ENCODE measurements around the gene MDN1.

Gene MDN1

DNA sequence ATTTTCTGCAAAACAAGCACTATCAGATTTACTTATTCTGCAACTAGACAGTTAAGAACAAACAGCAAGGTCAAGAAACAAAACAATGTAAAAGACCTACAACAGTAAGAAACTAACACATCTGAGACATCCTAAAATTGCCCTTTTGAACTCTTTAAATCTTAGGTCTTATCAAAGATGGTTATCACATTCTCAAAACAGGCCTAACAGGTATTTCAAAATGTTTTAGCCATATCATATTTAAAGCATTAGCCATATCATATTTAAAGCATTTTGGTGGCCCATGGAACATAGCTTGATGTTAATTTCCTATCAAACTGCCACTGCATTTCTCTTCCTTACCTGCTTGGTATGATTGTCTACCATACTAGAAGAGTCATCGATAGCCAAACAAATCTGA, 169.9 kb downstream of the MDN1 start:
- Histone ChIP-seq H3K79me2 (ENCODE audit: low read length) (peaks cover 6% of the 10 kb centered on the region; the same call in 1 of the 2 replicates), H3K4me1 (ENCODE audit: low read length) (no peaks in the 10 kb centered on the region), H3K9ac (ENCODE audit: low read length) (no peak overlapping the region), H3K27ac (ENCODE audit: low read length) (no peak overlapping the region), H2AFZ (ENCODE audit: low read length) (no peak overlapping the region), H3K27me3 (replicated peaks; ENCODE audit: insufficient read depth, low read length) (no peaks in the 10 kb centered on the region), H3K9me3 (replicated peaks; ENCODE audit: insufficient read depth, low read length) (no peaks in the 10 kb centered on the region), H3K4me2 (ENCODE audit: low read depth, low read length) (no peak overlapping the region), H3K36me3 (replicated peaks; ENCODE audit: insufficient read depth, low read length) (no peaks in the 10 kb centered on the region; the same call in 1 of the 2 replicates), H4K20me1 (ENCODE audit: insufficient read depth, low read length) (no peaks in the 10 kb centered on the region), H3F3A (ENCODE audit: insufficient read depth, low read length) (peaks cover 6% of the 10 kb centered on the region; the same call in 1 of the 2 replicates), H3K4me3 (ENCODE audit: low read length) (no peak overlapping the region), H3K9me2 (replicated peaks; ENCODE audit: insufficient read depth, low read length) (no peaks in the 10 kb centered on the region)
- no peak for TF ChIP-seq EZH2 (optimal IDR thresholded peaks at IDR 0.05; ENCODE audit: low read depth, low read length)
- no peak for TF ChIP-seq EZH2phosphoT487 (IDR thresholded peaks at IDR 0.05; ENCODE audit: low read length)
- TF ChIP-seq, protein P1, sequence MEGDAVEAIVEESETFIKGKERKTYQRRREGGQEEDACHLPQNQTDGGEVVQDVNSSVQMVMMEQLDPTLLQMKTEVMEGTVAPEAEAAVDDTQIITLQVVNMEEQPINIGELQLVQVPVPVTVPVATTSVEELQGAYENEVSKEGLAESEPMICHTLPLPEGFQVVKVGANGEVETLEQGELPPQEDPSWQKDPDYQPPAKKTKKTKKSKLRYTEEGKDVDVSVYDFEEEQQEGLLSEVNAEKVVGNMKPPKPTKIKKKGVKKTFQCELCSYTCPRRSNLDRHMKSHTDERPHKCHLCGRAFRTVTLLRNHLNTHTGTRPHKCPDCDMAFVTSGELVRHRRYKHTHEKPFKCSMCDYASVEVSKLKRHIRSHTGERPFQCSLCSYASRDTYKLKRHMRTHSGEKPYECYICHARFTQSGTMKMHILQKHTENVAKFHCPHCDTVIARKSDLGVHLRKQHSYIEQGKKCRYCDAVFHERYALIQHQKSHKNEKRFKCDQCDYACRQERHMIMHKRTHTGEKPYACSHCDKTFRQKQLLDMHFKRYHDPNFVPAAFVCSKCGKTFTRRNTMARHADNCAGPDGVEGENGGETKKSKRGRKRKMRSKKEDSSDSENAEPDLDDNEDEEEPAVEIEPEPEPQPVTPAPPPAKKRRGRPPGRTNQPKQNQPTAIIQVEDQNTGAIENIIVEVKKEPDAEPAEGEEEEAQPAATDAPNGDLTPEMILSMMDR (IDR thresholded peaks at IDR 0.05; ENCODE audit: low read length), result no peak
- no peak for DNase-seq

DNA sequence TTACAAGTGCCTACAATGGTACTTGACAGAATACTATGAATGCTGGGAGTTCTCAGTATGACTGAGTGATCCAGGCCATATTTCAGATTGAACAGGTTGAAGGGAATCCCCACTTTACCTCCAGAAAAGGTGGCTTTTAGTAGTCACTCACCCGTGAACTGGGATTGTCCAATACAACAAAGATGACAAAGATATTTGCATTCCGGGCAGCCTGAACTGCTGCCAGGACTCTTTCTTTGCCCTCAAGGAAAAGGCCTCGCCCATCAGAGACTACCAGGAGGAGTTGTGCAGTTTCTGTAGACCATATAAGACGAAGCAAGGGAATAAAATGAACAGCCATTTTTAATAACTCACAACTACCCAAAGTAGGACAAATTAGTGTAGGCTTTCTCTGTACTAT, 174.7 kb downstream of the MDN1 start:
- no peak overlapping the region for H3K9ac ChIP-seq (ENCODE audit: low read length)
- no peaks in the 10 kb centered on the region for H3K27me3 ChIP-seq (replicated peaks; ENCODE audit: insufficient read depth, low read length)
- H3K4me3 ChIP-seq (ENCODE audit: low read length), result no peak overlapping the region
- H3F3A ChIP-seq (ENCODE audit: insufficient read depth, low read length), result no peaks in the 10 kb centered on the region
- no peak overlapping the region for H2AFZ ChIP-seq (ENCODE audit: low read length)
- no peaks in the 10 kb centered on the region for H3K9me3 ChIP-seq (replicated peaks; ENCODE audit: insufficient read depth, low read length)
- H3K36me3 ChIP-seq (replicated peaks; ENCODE audit: insufficient read depth, low read length), result peaks cover 8% of the 10 kb centered on the region; the same call in 1 of the 2 replicates
- no peak overlapping the region for H3K27ac ChIP-seq (ENCODE audit: low read length)
- H3K79me2 ChIP-seq (ENCODE audit: low read length), result peaks cover 10% of the 10 kb centered on the region; the same call in 1 of the 2 replicates
- no peaks in the 10 kb centered on the region for H4K20me1 ChIP-seq (ENCODE audit: insufficient read depth, low read length)
- no peak overlapping the region for H3K4me2 ChIP-seq (ENCODE audit: low read depth, low read length)
- H3K9me2 ChIP-seq (replicated peaks; ENCODE audit: insufficient read depth, low read length), result no peaks in the 10 kb centered on the region
- no peaks in the 10 kb centered on the region for H3K4me1 ChIP-seq (ENCODE audit: low read length)
- TF ChIP-seq EZH2phosphoT487 (IDR thresholded peaks at IDR 0.05; ENCODE audit: low read length), result no peak
- TF ChIP-seq EZH2 (optimal IDR thresholded peaks at IDR 0.05; ENCODE audit: low read depth, low read length), result no peak
- TF ChIP-seq, protein P1 (IDR thresholded peaks at IDR 0.05; ENCODE audit: low read length), result no peak
- no peak for DNase-seq

DNA sequence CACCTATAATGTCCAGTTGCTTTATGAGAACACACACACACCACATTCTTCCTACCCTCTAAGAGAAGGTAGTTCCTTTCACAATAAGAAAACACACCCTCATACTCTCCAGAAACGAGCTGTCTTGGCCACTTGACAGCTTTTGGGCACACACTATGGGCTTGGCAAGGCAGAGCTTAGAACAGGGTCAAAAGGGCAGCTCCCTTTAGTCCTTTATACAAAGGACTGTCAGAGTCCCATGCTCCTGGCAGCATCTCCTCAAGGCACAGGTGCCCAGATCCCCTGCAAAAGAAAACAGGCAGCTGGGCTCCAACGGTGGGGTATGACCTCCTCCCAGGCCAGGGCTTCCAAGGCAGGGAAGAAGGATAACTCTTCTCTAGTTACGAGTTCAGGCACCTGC, 176.2 kb downstream of the MDN1 start:
- no peak overlapping the region for H3K9ac ChIP-seq (ENCODE audit: low read length)
- H3K36me3 ChIP-seq (replicated peaks; ENCODE audit: insufficient read depth, low read length), result peaks cover 8% of the 10 kb centered on the region; the same call in 1 of the 2 replicates
- H4K20me1 ChIP-seq (ENCODE audit: insufficient read depth, low read length), result no peaks in the 10 kb centered on the region
- H3K9me3 ChIP-seq (replicated peaks; ENCODE audit: insufficient read depth, low read length), result no peaks in the 10 kb centered on the region
- H3K9me2 ChIP-seq (replicated peaks; ENCODE audit: insufficient read depth, low read length), result no peaks in the 10 kb centered on the region
- no peak for DNase-seq
- H3F3A ChIP-seq (ENCODE audit: insufficient read depth, low read length), result no peaks in the 10 kb centered on the region; the same call in 1 of the 2 replicates
- H3K27me3 ChIP-seq (replicated peaks; ENCODE audit: insufficient read depth, low read length), result no peaks in the 10 kb centered on the region
- peaks cover 10% of the 10 kb centered on the region; the same call in 1 of the 2 replicates for H3K79me2 ChIP-seq (ENCODE audit: low read length)
- H3K4me3 ChIP-seq (ENCODE audit: low read length), result no peak overlapping the region
- H2AFZ ChIP-seq (ENCODE audit: low read length), result no peak overlapping the region
- 0 out of 2 replicates have a peak, but pooled peaks cover 2% of the 10 kb centered on the region for H3K4me1 ChIP-seq (ENCODE audit: low read length)
- H3K4me2 ChIP-seq (ENCODE audit: low read depth, low read length), result no peak overlapping the region
- TF ChIP-seq EZH2 (optimal IDR thresholded peaks at IDR 0.05; ENCODE audit: low read depth, low read length), result no peak
- no peak for TF ChIP-seq EZH2phosphoT487 (IDR thresholded peaks at IDR 0.05; ENCODE audit: low read length)
- TF ChIP-seq, protein P1 (IDR thresholded peaks at IDR 0.05; ENCODE audit: low read length), result no peak
- H3K27ac ChIP-seq (ENCODE audit: low read length), result no peak overlapping the region
